Measurements from ENCODE around the gene TNFSF10. TPM values are rescaled to one million over a fixed set of nuclear protein-coding genes. Genes with fewer than 3 reads are reported as not detected.
A peak's percentile ranks its signal among the peaks of the same experiment; 100 is the strongest.

TNFSF10 gene
- total and polyA plus RNA-seq, 8 donors, result 32.8 to 95.2 (median 45.7) TPM

DNA sequence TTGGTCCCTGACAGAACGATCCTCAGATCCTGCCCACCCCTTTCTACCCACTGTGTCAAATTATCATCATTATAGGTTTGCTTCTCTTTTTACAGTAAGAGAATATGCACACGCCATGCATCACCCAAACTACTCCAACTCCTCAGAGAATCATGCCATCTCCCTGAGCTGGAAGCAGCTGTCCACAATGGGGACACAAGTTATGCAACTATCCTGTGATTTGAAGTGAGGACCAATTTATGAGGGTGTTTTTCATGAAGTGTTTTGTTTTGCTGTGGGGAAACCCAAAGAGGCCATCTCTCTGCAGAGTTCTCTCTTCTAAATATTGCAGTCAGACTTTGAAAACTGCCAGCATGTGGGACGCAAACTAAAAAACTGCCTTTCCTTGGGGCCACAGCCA, 35.8 kb upstream of the TNFSF10 start:
- H3K4me3 ChIP-seq, result no peak overlapping the region
- H3K4me1 ChIP-seq, result peaks cover 18 to 66% of the 10 kb centered on the region in 2 donors
- peak; percentile 6 for ATAC-seq
- H3K27me3 ChIP-seq, result no peaks in the 10 kb centered on the region
- peak overlapping the region in 1 of 2 donors; percentile 15 for H3K27ac ChIP-seq
- intact Hi-C loops (cut with DNase I), result no loop called here
- no peaks in the 10 kb centered on the region for H3K9me3 ChIP-seq
- TF ChIP-seq, protein P1, sequence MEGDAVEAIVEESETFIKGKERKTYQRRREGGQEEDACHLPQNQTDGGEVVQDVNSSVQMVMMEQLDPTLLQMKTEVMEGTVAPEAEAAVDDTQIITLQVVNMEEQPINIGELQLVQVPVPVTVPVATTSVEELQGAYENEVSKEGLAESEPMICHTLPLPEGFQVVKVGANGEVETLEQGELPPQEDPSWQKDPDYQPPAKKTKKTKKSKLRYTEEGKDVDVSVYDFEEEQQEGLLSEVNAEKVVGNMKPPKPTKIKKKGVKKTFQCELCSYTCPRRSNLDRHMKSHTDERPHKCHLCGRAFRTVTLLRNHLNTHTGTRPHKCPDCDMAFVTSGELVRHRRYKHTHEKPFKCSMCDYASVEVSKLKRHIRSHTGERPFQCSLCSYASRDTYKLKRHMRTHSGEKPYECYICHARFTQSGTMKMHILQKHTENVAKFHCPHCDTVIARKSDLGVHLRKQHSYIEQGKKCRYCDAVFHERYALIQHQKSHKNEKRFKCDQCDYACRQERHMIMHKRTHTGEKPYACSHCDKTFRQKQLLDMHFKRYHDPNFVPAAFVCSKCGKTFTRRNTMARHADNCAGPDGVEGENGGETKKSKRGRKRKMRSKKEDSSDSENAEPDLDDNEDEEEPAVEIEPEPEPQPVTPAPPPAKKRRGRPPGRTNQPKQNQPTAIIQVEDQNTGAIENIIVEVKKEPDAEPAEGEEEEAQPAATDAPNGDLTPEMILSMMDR (IDR thresholded peaks at IDR 0.05), result no peak
- DNase-seq, result no peak
- H3K36me3 ChIP-seq, result no peaks in the 10 kb centered on the region

- Histone ChIP-seq H3K36me3 (no peaks in the 10 kb centered on the region), H3K4me1 (peaks cover 7 to 52% of the 10 kb centered on the region in 2 donors), H3K4me3 (no peak overlapping the region), H3K27me3 (no peaks in the 10 kb centered on the region), H3K27ac (no peak overlapping the region), H3K9me3 (no peaks in the 10 kb centered on the region)
- TF ChIP-seq, protein P1 (IDR thresholded peaks at IDR 0.05), result no peak
- DNase-seq (no peak), ATAC-seq (peak; percentile 52)
- intact Hi-C loops (cut with DNase I), result no loop called here
Measured at GRCh38 chr3:172557515-172558220, 34.4 kb upstream of the TNFSF10 start.

- no peaks in the 10 kb centered on the region for H3K9me3 ChIP-seq
- H3K36me3 ChIP-seq, result no peaks in the 10 kb centered on the region
- no peak overlapping the region for H3K27ac ChIP-seq
- H3K4me1 ChIP-seq, result peaks cover 0 to 16% of the 10 kb centered on the region in 2 donors
- no peak for DNase-seq
- TF ChIP-seq, protein P1 (IDR thresholded peaks at IDR 0.05), result no peak
- intact Hi-C loops (cut with DNase I), result no loop called here
- ATAC-seq, result no peak
- no peaks in the 10 kb centered on the region for H3K27me3 ChIP-seq
- no peak overlapping the region for H3K4me3 ChIP-seq
Measured at GRCh38 chr3:172553526-172554252, 30.5 kb upstream of the TNFSF10 start.

GRCh38 chr3:172552607-172553006, 29.4 kb upstream of the TNFSF10 start:
- ATAC-seq (no peak), DNase-seq (no peak)
- Histone ChIP-seq H3K27ac (no peak overlapping the region), H3K9me3 (no peaks in the 10 kb centered on the region), H3K27me3 (no peaks in the 10 kb centered on the region), H3K36me3 (no peaks in the 10 kb centered on the region), H3K4me1 (peaks cover 0 to 18% of the 10 kb centered on the region in 2 donors), H3K4me3 (no peak overlapping the region)
- TF ChIP-seq, protein P1 (IDR thresholded peaks at IDR 0.05), result no peak
- intact Hi-C loops (cut with DNase I), result no loop called here

DNA sequence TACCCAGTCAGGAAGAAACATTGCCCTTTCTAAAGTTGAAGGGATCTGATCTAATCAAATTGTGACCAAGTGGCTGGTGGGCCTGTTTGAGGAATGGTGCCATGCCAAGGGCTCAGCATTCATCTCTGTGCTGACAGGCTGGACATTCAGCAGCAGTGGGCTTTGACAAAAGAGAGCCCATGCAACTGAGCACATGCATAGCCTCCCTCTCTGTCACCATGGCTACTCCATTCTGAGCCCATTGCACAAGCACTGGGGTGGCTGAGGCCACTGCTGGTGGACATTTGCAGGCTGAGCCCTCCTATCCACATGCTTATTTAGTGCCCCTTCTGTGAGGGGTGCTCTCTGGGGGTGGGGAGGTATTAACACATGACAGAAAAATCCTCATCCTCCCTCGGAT, 28.6 kb upstream of the TNFSF10 start:
- no peak for ATAC-seq
- no peaks in the 10 kb centered on the region for H3K36me3 ChIP-seq
- DNase-seq, result no peak
- TF ChIP-seq, protein P1 (IDR thresholded peaks at IDR 0.05), result no peak
- no peak overlapping the region for H3K4me3 ChIP-seq
- no peaks in the 10 kb centered on the region for H3K9me3 ChIP-seq
- H3K4me1 ChIP-seq, result peaks cover 0 to 19% of the 10 kb centered on the region in 2 donors
- no peaks in the 10 kb centered on the region for H3K27me3 ChIP-seq
- intact Hi-C loops (cut with DNase I), result no loop called here
- no peak overlapping the region for H3K27ac ChIP-seq

All from left lung (tissue), 10 donors.